Left lung (tissue), 10 donors: Measurements from ENCODE around the gene PHLPP1. TPM values are rescaled to one million over a fixed set of nuclear protein-coding genes. Genes with fewer than 3 reads are reported as not detected.
"Not testable (repeated sequence)": the region's sequence is repeated elsewhere in the genome, so short reads cannot be mapped to it uniquely, and the experiment has no call there.

Source experiments
- ATAC-seq: fragments of 200-7000 bp; cut with Tn5 transposase; one replicate; pipeline ENCODE4 v1.9.1; 2020; ENCODE audit warnings: moderate library complexity
- DNase-seq, 4 donors: peaks; one replicate each; pipeline ENCODE4 v3.0.0-alpha.2; 2013 to 2020
- H3K27ac ChIP-seq, 2 donors: fragments of 200-600 bp; sonication (generic) in 1 of 2; one replicate each; pipeline versions ENCODE4 v1.5.0 to v1.8.0; 2020 to 2021
- H3K27me3 ChIP-seq, 2 donors: fragments of 200-600 bp; sonication (generic) in 1 of 2; one replicate each; pipeline versions ENCODE4 v1.5.0 to v1.8.0; 2020 to 2021
- H3K36me3 ChIP-seq, 2 donors: fragments of 200-600 bp; sonication (generic) in 1 of 2; one replicate each; pipeline versions ENCODE4 v1.5.0 to v1.8.0; 2020 to 2021
- H3K4me1 ChIP-seq, 2 donors: fragments of 200-600 bp; one replicate each; pipeline ENCODE4 v1.8.0; 2021
- H3K4me3 ChIP-seq, 2 donors: fragments of 200-600 bp; sonication (generic) in 1 of 2; one replicate each; pipeline versions ENCODE4 v1.5.0 to v1.8.0; 2020 to 2021; ENCODE audit warnings: mild to moderate bottlenecking in 1 of 2
- H3K9me3 ChIP-seq, 2 donors: fragments of 200-600 bp; sonication (generic) in 1 of 2; one replicate each; pipeline versions ENCODE4 v1.5.0 to v1.8.0; 2020 to 2021
- intact Hi-C, 2 donors: fragments of 100-400 bp; cut with DNase I; formaldehyde crosslinking; loops; one replicate each; pipeline versions ENCODE4 v1.11.2 to v1.14.2; 2022
- polyA plus RNA-seq, 6 donors: library from polyadenylated mRNA; unstranded; fragments of 120-200 nt; gene quantifications; one replicate each; pipeline ENCODE4 v1.2.1, GENCODE V29; 2013; ENCODE audit not compliant: insufficient read length in 6 of 6
- total RNA-seq, 2 donors: library from RNA; stranded (reverse); fragmentation: NEBNext Ultra II Directional; extraction: Animal tissue kit (Norgen Biotek cat#: 25700); gene quantifications; one replicate each; pipeline ENCODE4 v1.2.1, GENCODE V29; 2021
- TF ChIP-seq, protein P1 (sequence below), 2 donors: fragments of 200-600 bp; sonication (generic) in 1 of 2; IDR thresholded peaks; one replicate each; pipeline versions ENCODE4 v1.5.0 to v1.8.0; 2021; ENCODE audit warnings: antibody characterized with exemption in 2 of 2
- donor health status: DM: no; HTN: yes; CAD: no.
- donor health status: DM: no; HTN: no; CAD: no.

PHLPP1 gene
- total and polyA plus RNA-seq, 8 donors: 7.0 to 13.1 (median 11.0) TPM

- TF ChIP-seq, protein P1, sequence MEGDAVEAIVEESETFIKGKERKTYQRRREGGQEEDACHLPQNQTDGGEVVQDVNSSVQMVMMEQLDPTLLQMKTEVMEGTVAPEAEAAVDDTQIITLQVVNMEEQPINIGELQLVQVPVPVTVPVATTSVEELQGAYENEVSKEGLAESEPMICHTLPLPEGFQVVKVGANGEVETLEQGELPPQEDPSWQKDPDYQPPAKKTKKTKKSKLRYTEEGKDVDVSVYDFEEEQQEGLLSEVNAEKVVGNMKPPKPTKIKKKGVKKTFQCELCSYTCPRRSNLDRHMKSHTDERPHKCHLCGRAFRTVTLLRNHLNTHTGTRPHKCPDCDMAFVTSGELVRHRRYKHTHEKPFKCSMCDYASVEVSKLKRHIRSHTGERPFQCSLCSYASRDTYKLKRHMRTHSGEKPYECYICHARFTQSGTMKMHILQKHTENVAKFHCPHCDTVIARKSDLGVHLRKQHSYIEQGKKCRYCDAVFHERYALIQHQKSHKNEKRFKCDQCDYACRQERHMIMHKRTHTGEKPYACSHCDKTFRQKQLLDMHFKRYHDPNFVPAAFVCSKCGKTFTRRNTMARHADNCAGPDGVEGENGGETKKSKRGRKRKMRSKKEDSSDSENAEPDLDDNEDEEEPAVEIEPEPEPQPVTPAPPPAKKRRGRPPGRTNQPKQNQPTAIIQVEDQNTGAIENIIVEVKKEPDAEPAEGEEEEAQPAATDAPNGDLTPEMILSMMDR (IDR thresholded peaks at IDR 0.05): no peak
- peaks cover 0 to 10% of the 10 kb centered on the region in 2 donors for H3K4me1 ChIP-seq
- no peaks in the 10 kb centered on the region for H3K9me3 ChIP-seq
- ATAC-seq: peak; percentile 16
- no peaks in the 10 kb centered on the region for H3K27me3 ChIP-seq
- intact Hi-C loops: no loop called here
- H3K4me3 ChIP-seq: no peak overlapping the region
- no peak for DNase-seq
- peak overlapping the region in 1 of 2 donors; percentile 79 for H3K27ac ChIP-seq
- H3K36me3 ChIP-seq: no peaks in the 10 kb centered on the region
Observed at GRCh38 chr18:62807396-62807795, 92.1 kb downstream of the PHLPP1 start.

GRCh38 chr18:62808123-62808522, 92.8 kb downstream of the PHLPP1 start:
- H3K4me3 ChIP-seq: no peak overlapping the region

GRCh38 chr18:62809445-62809844, 94.1 kb downstream of the PHLPP1 start:
- H3K36me3 ChIP-seq, DNase-seq, H3K4me1 ChIP-seq, intact Hi-C loops, H3K9me3 ChIP-seq, H3K27me3 ChIP-seq, H3K4me3 ChIP-seq, H3K27ac ChIP-seq: not testable (repeated sequence)
- ATAC-seq: peak; percentile 75

More at GRCh38 chr18:62808123-62808522, 92.8 kb downstream of the PHLPP1 start:
- no peaks in the 10 kb centered on the region for H3K9me3 ChIP-seq
- H3K4me1 ChIP-seq: peaks cover 0 to 10% of the 10 kb centered on the region in 2 donors
- no peaks in the 10 kb centered on the region for H3K27me3 ChIP-seq
- ATAC-seq: peak; percentile 29
- TF ChIP-seq, protein P1 (IDR thresholded peaks at IDR 0.05): no peak
- peak overlapping the region in 1 of 2 donors; percentile 79 for H3K27ac ChIP-seq
- H3K36me3 ChIP-seq: no peaks in the 10 kb centered on the region
- intact Hi-C loops: no loop called here
- no peak for DNase-seq

DNA sequence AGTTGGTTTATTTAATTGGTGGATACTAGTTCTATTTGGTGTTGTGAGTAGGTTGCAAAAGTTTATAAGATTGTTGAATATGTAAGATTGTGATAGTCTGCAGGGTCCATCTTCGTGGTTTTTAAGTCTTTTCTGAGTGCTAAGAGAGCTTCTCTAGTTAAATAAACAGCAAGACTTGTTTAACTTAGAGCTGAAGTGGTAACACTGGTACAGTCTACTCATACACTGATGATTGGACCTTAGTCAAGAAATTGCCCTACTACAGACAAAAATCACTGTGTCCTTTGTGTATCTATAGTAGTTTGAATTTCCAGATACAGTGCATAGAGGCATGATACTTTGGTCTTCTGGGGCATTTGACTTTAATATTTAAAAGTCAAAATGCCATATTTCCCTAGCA, 94.6 kb downstream of the PHLPP1 start:
- Histone ChIP-seq H3K27ac (no peak overlapping the region), H3K4me3 (no peak overlapping the region), H3K36me3 (no peaks in the 10 kb centered on the region), H3K9me3 (no peaks in the 10 kb centered on the region), H3K4me1 (peaks cover 0 to 10% of the 10 kb centered on the region in 2 donors), H3K27me3 (no peaks in the 10 kb centered on the region)
- no peak for DNase-seq
- TF ChIP-seq, protein P1 (IDR thresholded peaks at IDR 0.05): no peak
- ATAC-seq: peak; percentile 86
- intact Hi-C loops: no loop called here

- H3K27me3 ChIP-seq: no peaks in the 10 kb centered on the region
- H3K4me3 ChIP-seq: no peak overlapping the region
- ATAC-seq: no peak
- TF ChIP-seq, protein P1 (IDR thresholded peaks at IDR 0.05): no peak
- peaks cover 0 to 15% of the 10 kb centered on the region in 2 donors for H3K4me1 ChIP-seq
- intact Hi-C loops: no loop called here
- H3K9me3 ChIP-seq: no peaks in the 10 kb centered on the region
- no peak for DNase-seq
- H3K36me3 ChIP-seq: no peaks in the 10 kb centered on the region
- H3K27ac ChIP-seq: no peak overlapping the region
Observed at GRCh38 chr18:62810682-62811081, 95.3 kb downstream of the PHLPP1 start.

- Histone ChIP-seq H3K36me3 (no peaks in the 10 kb centered on the region), H3K27me3 (no peaks in the 10 kb centered on the region), H3K4me1 (peaks cover 0 to 18% of the 10 kb centered on the region in 2 donors), H3K27ac (no peak overlapping the region), H3K9me3 (no peaks in the 10 kb centered on the region), H3K4me3 (no peak overlapping the region)
- TF ChIP-seq, protein P1 (IDR thresholded peaks at IDR 0.05): no peak
- ATAC-seq: no peak
- intact Hi-C loops: no loop called here
- no peak for DNase-seq
Observed at GRCh38 chr18:62811674-62812073, 96.3 kb downstream of the PHLPP1 start.
